DMS153 (cell line): Measurements from ENCODE around the gene TTPAL.
"Not testable (repeated sequence)": the region's sequence is repeated elsewhere in the genome, so short reads cannot be mapped to it uniquely, and the experiment has no call there.

ENCODE experiments used
- DNase-seq: peaks from one replicate; lab custom pipeline; 2025; lab: John Stamatoyannopoulos, UW

Gene TTPAL

DNA sequence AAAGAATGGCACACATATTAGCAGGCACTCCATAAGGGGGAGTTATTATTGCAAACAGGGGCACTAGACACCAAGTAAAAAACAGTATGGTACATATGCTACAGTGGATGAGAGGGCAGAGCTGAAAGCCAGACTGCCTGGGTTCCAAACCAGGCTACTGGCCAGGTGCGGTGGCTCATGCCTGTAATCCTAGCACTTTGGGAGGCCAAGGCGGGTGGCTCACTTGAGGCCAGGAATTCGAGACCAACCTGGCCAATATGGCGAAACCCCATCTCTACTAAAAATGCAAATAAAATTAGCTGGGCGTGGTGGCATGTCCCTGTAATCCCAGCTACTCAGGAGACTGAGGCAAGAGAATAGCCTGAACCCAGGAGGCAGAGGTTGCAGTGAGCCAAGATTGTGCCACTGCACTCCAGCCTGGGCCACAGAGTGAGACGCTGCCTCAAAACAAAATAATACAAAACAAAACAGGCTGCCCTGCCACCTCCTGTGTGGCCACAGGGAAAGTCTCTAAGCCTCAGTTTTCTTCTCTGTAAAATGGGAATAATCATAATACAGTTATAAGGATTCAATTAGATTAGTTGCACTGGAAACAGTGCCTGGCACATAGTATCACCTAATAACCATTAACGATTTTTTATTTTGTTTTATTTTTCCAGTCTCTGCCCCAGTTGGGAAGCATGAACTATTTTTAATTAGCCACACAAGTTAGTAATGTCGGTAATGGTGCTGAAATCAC, 7.5 kb upstream of the TTPAL start:
- DNase-seq, result no peak

DNA sequence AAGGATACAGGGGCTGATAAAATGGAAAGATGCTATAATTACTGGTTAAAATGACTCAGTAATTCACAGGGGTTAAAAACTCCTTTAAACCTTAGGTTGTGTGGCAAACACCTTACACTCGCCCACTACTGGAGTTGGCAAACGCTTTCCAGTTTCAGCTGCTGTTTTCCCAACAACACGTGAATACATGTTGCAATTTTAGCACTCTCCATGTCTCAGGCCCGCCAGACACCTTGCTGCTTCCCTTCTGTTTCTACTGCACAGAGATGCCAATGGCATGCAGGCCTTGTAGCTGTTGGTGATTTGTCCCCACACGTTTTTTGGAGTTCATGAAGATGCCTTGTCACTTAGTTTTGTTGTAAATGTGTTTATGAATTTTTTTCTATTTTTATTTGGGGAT, 5.3 kb upstream of the TTPAL start:
- DNase-seq, result no peak

DNA sequence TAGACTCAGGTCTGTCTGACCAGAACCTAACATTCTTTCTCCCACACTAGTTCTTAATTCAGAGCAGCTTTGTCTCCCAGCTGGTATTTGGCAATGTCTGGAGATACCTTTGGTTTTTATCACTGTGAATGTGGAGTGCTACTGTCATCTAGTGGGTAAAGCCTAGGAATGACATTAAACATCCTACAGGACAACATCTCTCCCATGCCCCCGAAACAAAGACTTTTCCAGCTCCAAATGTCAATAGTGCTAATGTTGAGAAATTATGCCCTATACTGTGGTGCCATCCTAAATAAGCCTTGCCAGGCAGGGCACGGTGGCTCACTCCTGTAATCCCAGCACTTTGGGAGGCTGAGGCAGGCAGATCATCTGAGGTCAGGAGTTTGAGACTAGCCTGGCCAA, 4.2 kb upstream of the TTPAL start:
- no peak for DNase-seq

DNA sequence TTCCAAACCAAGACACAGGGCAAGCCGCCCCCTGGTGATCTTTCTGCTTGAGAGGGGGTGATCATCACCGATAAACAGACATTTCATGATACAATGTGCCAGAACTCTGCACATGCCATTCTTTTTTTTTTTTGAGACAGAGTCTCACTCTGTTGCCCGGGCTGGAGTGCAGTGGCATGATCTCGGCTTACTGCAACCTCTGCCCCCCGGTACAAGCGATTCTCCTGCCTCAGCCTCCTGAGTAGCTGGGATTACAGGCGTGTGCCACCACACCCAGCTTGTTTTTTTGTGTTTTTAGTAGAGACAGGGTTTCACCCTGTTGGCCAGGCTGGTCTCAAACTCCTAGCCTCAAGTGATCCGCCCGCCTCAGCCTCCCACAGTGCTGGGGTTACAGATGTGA, 3.4 kb upstream of the TTPAL start:
- DNase-seq, result not testable (repeated sequence)

DNA sequence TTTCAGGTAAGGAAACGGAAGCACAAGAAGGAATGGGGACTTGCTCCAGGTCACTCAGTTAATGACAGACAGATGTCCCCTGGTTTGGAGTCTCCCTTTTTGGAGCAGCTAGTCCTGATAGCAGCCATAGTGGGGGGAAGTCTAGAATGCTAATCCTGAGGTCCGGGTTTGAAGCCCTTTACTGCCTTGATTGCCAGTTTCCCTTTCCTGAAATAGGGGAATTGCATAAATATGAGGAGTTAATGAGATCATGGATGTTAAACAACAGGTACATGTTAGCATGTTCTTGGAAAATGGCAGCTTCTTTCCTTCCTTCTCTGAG, 341 bp upstream of the TTPAL start:
- DNase-seq, result no peak

DNA sequence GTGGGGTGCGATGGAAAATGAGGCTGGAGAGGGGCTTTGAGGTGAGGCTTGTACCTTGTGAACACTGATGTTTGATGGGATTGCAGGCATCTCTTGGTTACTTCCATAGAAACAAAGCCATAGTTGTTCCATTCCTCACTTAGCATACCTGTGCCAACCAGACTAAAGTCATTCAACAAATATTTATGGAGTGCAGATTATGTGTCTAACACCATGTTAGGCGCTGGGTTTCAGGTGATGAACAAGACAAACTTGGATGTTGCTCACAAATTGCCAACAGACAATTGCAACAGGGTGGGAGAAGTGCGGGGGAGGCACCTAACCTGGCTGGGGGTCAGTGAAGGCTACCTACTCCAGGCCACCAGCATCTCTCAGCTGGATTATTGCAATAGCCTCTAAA, 1.5 kb downstream of the TTPAL start:
- DNase-seq, result no peak

DNA sequence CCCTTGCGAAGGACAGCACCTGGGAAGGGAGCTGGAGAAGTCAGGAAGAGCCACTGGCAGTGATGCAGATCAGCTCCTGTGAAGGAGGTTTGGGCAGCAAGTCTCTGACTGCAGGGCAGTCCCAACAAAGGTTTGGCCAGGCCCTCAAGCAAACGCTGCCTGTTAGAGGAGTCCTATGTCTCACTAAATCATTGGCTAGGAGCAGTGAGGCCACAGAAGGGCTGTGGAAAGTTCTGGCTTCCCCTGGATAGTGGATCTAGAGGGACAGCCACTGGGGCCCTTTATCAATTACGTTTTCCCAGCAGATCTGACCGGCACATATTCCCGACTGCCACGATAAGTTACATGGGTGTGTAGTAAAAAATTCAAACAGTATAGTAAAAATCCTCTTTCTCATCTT, 2.5 kb downstream of the TTPAL start:
- no peak for DNase-seq

DNA sequence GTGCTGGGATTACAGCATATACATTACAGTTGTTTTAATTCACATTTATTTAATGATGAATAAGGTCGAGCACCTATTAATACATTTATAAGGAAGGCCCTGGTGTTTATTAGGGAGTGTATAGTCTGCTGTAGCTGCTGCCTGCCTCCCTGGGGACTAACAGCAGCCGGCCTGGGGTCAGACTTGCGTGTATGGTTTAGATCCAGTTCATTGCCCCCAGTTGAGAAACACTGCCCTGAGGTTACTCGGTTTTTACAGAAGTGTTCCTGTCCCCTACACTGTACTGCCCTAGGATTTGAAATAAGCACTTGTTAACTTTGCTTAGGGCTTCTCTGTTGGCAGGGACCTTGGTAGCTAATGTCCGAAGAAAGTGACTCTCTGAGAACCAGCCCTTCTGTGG, 4.0 kb downstream of the TTPAL start:
- DNase-seq, result no peak

DNA sequence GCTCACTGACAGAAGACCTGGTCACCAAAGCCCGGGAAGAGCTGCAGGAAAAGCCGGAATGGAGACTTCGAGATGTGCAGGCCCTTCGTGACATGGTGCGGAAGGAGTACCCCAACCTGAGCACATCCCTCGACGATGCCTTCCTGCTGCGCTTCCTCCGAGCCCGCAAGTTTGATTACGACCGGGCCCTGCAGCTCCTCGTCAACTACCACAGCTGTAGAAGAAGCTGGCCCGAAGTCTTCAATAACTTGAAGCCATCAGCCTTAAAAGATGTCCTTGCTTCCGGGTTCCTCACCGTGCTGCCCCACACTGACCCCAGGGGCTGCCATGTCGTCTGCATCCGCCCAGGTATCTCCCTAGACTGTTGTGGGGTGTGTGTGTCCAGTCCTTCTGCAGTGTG, 4.4 kb downstream of the TTPAL start:
- no peak for DNase-seq

DNA sequence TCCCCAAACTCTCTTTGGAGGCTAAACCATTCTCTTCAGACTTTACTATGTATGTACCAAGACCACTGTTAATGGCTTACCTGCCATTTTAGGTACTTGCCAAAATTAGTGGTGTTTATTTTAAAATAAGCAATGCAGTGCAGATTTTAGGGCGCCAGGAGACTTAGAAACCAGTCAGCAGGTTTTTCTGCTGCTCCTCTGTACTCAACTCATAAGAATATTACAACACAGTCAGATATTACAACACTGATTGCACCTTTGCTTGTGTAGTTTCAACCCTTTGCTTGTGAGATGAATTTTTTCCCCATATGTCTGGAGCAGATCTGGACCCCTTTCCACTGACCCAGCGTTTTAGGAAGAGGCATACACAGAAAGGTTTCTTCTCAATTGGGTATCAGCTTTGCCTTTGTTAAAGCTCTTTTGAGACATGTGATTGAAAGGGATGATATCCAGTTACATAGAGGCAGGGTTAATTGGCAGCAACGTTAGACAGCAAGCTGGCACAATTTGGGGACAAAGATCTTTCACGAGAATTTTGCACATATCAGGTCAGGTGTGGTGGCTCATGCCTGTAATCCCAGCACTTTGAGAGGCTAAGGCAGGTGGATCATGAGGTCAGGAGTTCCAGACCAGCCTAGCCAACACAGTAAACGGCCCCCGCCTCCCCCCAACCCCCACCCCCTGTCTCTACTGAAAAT, 6.2 kb downstream of the TTPAL start:
- no peak for DNase-seq

DNA sequence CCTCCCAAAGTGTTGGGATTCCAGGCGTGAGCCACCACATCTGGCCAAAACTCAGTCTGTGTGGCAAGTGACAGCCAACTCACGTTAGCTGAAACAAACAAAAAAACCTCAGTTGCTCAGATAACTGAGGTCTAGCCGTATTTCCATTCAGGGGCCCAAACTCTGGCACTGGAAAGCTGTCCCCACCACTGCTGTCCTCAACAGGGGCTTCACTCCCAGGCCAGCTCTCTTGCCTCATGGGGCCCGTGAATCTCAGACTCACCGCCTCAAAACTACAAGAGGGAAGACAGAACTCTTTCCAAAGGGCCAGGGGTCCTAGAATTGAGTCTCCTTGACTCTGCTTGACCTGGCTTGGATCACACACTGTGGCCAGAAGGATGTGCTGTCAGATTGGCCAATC, 7.4 kb downstream of the TTPAL start:
- no peak for DNase-seq

DNA sequence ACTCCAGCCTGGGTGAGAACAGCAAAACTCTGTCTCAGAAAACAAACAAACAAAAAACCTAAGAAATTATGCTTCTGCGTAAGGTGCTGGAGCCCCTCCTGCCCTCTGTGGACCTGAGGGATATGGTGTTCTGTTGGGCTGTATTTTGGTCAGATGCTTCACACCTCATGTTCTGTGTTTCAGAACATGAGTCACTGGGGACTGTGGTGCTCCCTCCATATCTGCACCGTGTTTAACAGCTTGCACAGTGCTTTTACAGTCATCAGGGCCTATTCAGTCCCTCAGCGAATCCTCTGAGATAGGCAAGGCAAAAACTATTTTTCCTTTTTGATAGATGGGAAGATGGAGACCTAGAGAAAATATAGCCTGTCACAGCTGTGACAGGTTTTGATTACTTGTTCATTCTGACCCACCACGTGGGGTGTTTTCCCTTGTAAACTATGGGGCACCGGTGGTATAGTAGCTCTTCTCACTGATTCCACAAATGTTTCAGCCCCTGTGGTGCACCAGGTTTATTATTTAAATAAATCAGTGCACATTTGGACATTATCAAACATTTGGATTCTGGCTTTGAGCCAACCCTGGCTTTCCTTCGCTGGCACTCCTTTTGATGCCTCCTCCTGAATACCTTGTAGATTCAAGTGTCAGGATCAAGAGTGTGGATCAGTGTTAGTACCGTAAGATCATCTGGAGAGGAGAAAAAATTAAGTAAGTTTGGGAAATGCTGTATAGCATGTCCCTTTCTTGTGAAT, 9.6 kb downstream of the TTPAL start:
- DNase-seq, result no peak

DNA sequence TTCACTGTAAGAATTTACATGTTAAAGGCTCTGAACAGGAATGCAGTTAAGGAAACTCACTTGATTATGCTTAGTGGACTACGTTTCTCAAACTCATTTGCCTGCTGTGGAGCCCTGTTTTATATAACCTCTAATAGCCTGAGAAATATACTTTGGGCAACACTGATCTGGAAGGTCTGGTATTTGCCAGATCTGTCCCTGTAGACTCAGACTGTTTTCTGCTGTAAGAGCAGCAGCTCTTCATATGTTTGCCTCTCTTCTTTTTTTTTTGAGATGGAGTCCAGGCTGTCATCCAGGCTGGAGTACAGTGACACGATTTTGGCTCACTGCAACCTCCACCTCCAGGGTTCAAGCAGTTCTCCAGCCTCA, 10.1 kb downstream of the TTPAL start:
- DNase-seq, result no peak

DNA sequence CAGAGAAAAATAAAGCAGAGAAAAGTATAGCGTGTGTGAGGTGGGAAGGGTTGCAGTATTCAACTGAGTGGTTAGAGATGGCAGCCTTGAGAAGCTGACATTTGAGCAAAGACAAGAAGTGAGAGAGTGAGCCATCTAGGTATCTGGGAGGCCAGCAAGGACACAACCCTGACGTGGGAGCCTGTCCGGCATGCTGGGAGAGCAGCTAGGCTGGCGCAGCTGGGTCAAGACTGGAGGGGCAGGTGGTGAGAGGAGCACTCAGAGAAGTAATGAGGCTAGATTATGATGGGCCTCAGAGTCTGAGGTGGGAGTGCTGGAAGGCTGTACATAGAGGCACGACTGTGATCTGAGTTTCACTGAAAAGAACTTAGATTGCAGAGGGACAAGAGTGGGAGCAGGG, 12.9 kb downstream of the TTPAL start:
- DNase-seq, result no peak

DNA sequence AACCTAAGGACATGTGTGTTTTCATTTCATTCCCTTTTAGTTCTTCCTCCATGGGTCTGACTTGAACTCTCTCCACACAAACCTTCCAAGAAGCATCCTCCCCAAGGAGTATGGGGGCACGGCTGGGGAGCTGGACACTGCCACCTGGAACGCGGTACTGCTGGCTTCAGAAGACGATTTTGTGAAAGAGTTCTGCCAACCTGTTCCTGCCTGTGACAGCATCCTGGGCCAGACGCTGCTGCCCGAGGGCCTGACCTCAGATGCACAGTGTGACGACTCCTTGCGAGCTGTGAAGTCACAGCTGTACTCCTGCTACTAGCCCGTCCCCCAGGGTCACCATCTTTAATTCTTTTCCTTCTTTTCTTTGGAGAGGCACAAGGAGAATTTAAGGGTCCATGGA, 13.5 kb downstream of the TTPAL start:
- DNase-seq, result no peak

DNA sequence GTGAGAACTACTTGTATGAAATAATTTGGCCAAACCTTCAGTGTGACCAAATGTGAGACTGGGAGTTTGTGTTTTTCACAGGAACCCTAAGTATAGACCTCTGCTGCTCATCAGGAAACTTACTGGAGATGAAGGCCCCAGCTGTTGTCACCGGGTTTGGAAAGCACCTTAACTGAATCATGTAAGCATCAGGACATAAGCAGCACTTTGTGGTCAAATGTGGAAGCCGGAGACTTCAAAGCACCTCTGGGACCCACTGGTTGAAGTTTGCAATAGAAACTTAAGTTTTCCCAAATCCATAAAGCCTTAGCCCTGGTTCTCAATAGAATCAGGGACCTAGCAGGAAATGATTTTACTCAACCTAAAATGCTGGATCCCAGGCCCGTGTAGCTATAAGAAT, 14.3 kb downstream of the TTPAL start:
- no peak for DNase-seq

DNA sequence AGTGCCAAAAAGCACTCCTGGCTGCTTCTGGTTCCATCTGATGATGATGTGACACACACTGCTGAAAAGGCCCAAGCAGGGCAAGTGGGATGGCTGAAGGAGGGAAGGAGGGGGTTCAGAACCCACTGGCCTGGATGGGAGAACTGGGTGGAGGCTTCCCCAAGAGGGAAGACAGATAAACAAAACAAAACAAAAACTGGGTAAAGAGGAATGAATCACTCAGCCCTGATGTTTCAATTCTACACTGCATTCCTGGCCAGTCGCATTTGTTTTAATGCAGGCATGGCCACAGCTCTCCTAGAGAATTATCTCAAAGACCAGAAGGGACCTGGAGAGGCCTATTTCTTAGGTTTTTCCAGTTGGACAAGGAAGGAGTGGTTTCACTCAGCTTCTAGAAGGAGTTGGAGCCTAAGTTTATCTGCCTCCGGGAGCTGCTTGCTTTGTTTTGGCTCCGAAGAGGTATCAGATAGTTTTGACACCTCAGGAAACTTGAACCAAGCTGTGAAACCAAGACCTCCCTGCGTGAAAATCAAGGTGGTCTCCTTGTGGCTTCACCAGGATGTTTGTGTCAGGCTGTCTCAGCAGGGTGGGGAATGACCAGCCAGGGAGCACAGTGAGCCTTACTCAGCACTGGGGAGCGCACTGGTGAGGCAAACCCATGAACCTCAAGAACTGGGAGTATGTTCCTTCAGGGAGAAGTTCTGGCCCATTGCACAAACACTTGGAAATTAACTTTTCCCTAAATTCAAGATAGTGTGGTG, 16.1 kb downstream of the TTPAL start:
- no peak for DNase-seq

DNA sequence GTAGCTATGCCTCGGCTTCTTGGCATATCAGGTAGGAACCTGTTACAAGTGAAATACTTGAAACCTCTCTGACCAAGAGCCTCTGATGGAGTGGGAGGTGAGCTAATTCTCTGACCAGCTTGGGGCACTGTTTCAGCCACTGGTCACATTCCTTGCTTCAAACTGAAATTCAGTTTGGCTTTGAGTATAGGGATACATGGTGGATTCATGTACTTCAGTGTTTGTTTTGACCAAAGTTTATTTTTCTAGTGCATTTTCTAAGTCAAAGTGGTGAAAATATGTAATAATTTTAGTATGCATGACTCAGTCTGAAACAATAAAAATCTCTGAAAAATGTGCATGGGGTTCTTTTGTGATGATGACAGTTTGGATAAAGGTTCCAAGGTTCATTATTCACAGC, 18.6 kb downstream of the TTPAL start:
- no peak for DNase-seq

DNA sequence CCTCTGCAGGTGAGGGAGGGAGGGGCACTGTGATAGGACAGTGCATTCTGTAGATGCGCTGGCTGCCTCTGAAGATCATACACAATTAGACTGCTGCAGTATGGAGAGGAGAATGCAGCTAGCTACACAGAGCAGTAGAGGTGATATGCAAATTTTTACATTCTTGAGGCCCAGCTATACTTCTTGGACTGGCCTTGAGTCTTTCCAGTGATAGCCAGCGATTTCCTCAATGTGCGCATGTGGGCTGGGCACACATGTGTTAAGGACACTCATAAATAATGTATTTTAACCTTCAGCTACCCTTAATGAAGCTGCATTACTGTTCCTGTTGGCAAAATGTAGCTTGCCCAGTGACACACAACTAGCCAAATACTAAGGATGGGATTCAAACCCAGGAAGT, 19.0 kb downstream of the TTPAL start:
- DNase-seq, result no peak

DNA sequence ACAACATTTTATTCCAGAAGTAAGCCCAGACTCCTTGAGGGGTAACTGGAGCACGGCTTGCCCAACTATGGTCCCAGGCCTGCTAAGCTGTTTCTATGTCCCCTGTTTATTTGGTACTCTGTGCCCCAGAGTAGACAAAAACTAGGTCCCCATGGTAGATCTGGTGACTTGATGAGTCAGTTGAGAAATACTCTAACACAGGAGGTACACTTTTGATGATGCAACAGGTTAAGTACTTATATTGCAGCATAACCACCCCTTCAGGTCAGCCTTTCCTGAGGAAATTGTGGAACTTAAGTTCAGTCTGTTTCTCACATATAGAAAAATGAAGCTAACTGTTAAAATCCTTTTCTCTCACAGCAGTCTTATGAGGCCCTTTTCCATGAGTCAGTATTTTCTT, 19.6 kb downstream of the TTPAL start:
- DNase-seq, result no peak

DNA sequence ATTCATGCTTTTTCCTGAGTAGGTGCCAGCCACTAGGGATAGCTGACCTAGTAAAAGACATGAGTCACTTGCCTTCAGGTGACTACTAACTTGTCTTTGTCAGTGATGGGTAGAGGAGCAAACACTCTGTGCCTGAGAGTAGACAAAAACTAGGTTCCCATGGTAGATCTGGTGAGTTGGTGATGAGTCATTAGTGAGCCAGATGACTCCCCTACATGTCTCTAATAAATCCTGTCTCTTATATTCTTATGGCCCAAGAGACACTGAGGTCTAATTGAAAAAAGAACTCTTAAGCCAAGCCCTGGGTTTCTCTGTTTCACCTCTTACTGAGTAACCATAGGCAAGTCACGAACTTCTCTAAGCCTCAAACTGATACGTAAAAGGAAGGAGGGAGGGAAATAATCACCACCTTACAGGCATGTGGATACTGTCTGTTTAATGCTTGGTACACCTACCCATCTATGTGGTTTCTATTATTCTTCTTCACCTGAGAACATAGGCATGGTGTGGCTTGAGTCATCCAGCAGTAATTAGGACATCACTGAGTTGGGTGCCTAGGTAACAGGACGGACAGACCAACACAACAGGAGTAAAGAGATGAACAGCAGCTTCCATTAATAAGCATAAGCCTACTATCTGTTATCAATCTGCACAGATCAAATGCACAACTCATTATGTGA, 20.3 kb downstream of the TTPAL start:
- DNase-seq, result no peak

DNA sequence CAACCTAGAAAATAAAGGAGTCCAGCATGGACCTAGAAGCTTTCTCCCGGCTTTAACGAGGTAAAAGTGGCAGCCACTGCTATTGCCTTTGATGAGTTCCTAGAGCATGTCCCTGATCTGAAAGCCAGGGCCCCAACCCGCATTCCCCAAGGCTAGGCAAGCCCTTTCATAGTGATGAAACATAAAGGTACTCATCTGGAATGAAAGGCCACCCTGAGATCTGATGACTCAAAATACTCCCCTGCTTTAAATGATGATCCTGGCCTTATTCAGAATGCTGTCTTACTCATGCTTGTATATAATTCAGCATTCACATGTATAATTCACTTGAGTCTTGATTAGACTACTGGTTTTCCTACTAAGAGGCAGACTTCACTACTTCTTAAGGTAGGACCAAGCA, 21.3 kb downstream of the TTPAL start:
- no peak for DNase-seq
